Measurements from ENCODE around the gene IKZF2. TPM values are rescaled to one million over a fixed set of nuclear protein-coding genes. Genes with fewer than 3 reads are reported as not detected.

IKZF2 gene
- total RNA-seq, 4 donors from 2014 or later, result 2.6 to 14.5 (median 4.2) TPM

GRCh38 chr2:213057977-213058376, 93.4 kb downstream of the IKZF2 start:
- DNase-seq, result no peak
- Histone ChIP-seq H3K36me3 (no peaks in the 10 kb centered on the region), H3K4me1 (no peaks in the 10 kb centered on the region), H3K27ac (no peak overlapping the region), H3K4me3 (no peak overlapping the region), H3K9me3 (no peaks in the 10 kb centered on the region), H3K27me3 (no peaks in the 10 kb centered on the region)
- TF ChIP-seq CTCF (IDR thresholded peaks at IDR 0.05) (no peak), POLR2A (IDR thresholded peaks at IDR 0.05) (no peak)
- intact Hi-C loops (cut with DNase I; ENCODE audit: low total_unique reads), result no loop called here

GRCh38 chr2:213046431-213046830, 105.0 kb downstream of the IKZF2 start:
- Histone ChIP-seq H3K36me3 (no peaks in the 10 kb centered on the region), H3K27ac (no peak overlapping the region), H3K4me3 (no peak overlapping the region), H3K9me3 (no peaks in the 10 kb centered on the region), H3K4me1 (no peaks in the 10 kb centered on the region), H3K27me3 (no peaks in the 10 kb centered on the region)
- TF ChIP-seq CTCF (IDR thresholded peaks at IDR 0.05), result no peak
- TF ChIP-seq POLR2A (IDR thresholded peaks at IDR 0.05), result no peak
- intact Hi-C loops (cut with DNase I; ENCODE audit: low total_unique reads), result no loop called here
- DNase-seq, result no peak

GRCh38 chr2:213043566-213043965, 107.8 kb downstream of the IKZF2 start:
- TF ChIP-seq POLR2A (IDR thresholded peaks at IDR 0.05), result no peak
- TF ChIP-seq CTCF (IDR thresholded peaks at IDR 0.05), result no peak

GRCh38 chr2:213042262-213042661, 109.2 kb downstream of the IKZF2 start:
- Histone ChIP-seq H3K4me1 (no peaks in the 10 kb centered on the region), H3K27ac (no peak overlapping the region), H3K9me3 (no peaks in the 10 kb centered on the region), H3K36me3 (no peaks in the 10 kb centered on the region), H3K27me3 (no peaks in the 10 kb centered on the region), H3K4me3 (no peak overlapping the region)
- intact Hi-C loops (cut with DNase I; ENCODE audit: low total_unique reads), result no loop called here
- TF ChIP-seq CTCF (IDR thresholded peaks at IDR 0.05), result no peak
- no peak for TF ChIP-seq POLR2A (IDR thresholded peaks at IDR 0.05)
- no peak for DNase-seq

More at GRCh38 chr2:213043566-213043965, 107.8 kb downstream of the IKZF2 start:
- no peaks in the 10 kb centered on the region for H3K27me3 ChIP-seq
- no peak for DNase-seq
- no peaks in the 10 kb centered on the region for H3K4me1 ChIP-seq
- H3K36me3 ChIP-seq, result no peaks in the 10 kb centered on the region
- intact Hi-C loops (cut with DNase I; ENCODE audit: low total_unique reads), result no loop called here
- H3K4me3 ChIP-seq, result no peak overlapping the region
- no peak overlapping the region for H3K27ac ChIP-seq
- no peaks in the 10 kb centered on the region for H3K9me3 ChIP-seq

GRCh38 chr2:213036836-213037235, 114.6 kb downstream of the IKZF2 start:
- intact Hi-C loops (cut with DNase I; ENCODE audit: low total_unique reads), result no loop called here
- Histone ChIP-seq H3K4me3 (no peak overlapping the region), H3K9me3 (no peaks in the 10 kb centered on the region), H3K4me1 (no peaks in the 10 kb centered on the region), H3K27ac (no peak overlapping the region), H3K36me3 (no peaks in the 10 kb centered on the region), H3K27me3 (no peaks in the 10 kb centered on the region)
- TF ChIP-seq CTCF (IDR thresholded peaks at IDR 0.05) (no peak), POLR2A (IDR thresholded peaks at IDR 0.05) (no peak)
- no peak for DNase-seq

All from uterus (tissue), 4 donors.